HEK293T (cell line): ENCODE results near the gene MTA3.
A peak's percentile ranks its signal among the peaks of the same experiment; 100 is the strongest.

Source experiments
- CTCF ChIA-PET: fragments of 350-600 bp; formaldehyde crosslinking; extraction: SDS; loops from one replicate; lab custom pipeline; 2021; ENCODE audit warnings: antibody characterized with exemption, inconsistent platforms; lab: Yijun Ruan, JAX
- POLR2A ChIA-PET: fragments of 350-600 bp; formaldehyde crosslinking; extraction: SDS; loops from one replicate; lab custom pipeline; 2020; ENCODE audit warnings: antibody characterized with exemption, inconsistent platforms; lab: Yijun Ruan, JAX
- DNase-seq: peaks from one replicate; pipeline ENCODE4 v3.0.0; 2012; ENCODE audit warnings: mixed read lengths; ENCODE audit errors: extremely low spot score
- ARNT ChIP-seq: fragments of 450-650 bp; IDR thresholded peaks from 2 replicates; pipeline ENCODE4 v1.6.1; 2017; ENCODE audit warnings: mild to moderate bottlenecking
- BHLHE40 ChIP-seq: fragments of 450-650 bp; IDR thresholded peaks from 2 replicates; pipeline ENCODE4 v1.6.1; 2016; ENCODE audit warnings: mild to moderate bottlenecking, moderate library complexity, borderline replicate concordance
- CTBP1 ChIP-seq: fragments of 450-650 bp; IDR thresholded peaks from 2 replicates; pipeline ENCODE4 v1.6.1; 2016; ENCODE audit warnings: borderline replicate concordance
- ELF4 ChIP-seq: fragments of 450-650 bp; IDR thresholded peaks from 2 replicates; pipeline ENCODE4 v1.6.1; 2017; ENCODE audit warnings: antibody characterized with exemption
- FOXA1 ChIP-seq: fragments of 450-650 bp; IDR thresholded peaks from 2 replicates; pipeline ENCODE4 v1.6.1; 2016; ENCODE audit warnings: mild to moderate bottlenecking
- FOXK2 ChIP-seq: fragments of 450-650 bp; IDR thresholded peaks from 2 replicates; pipeline ENCODE4 v1.6.1; 2016; ENCODE audit warnings: mild to moderate bottlenecking
- FOXM1 ChIP-seq: fragments of 450-650 bp; IDR thresholded peaks from 2 replicates; pipeline ENCODE4 v1.6.1; 2017; ENCODE audit warnings: mild to moderate bottlenecking, borderline replicate concordance
- HDGF ChIP-seq: fragments of 450-650 bp; IDR thresholded peaks from 2 replicates; pipeline ENCODE4 v1.6.1; 2017; ENCODE audit warnings: antibody characterized with exemption, borderline replicate concordance
- L3MBTL2 ChIP-seq: fragments of 450-650 bp; conservative IDR thresholded peaks from 2 replicates; pipeline ENCODE4 v1.6.1; 2016; ENCODE audit warnings: mild to moderate bottlenecking
- LEF1 ChIP-seq: fragments of 450-650 bp; IDR thresholded peaks from 2 replicates; pipeline ENCODE4 v1.6.1; 2017; ENCODE audit warnings: mild to moderate bottlenecking, borderline replicate concordance
- NFRKB ChIP-seq: fragments of 450-650 bp; IDR thresholded peaks from 2 replicates; pipeline ENCODE4 v1.6.1; 2016; ENCODE audit warnings: mild to moderate bottlenecking, moderate library complexity
- PKNOX1 ChIP-seq: fragments of 450-650 bp; IDR thresholded peaks from 2 replicates; pipeline ENCODE4 v1.6.1; 2016
- SP1 ChIP-seq: fragments of 450-650 bp; IDR thresholded peaks from 2 replicates; pipeline ENCODE4 v1.6.1; 2017
- SUZ12 ChIP-seq: fragments of 450-650 bp; IDR thresholded peaks from 2 replicates; pipeline ENCODE4 v1.6.1; 2016; ENCODE audit warnings: mild to moderate bottlenecking
- TARDBP ChIP-seq: fragments of 450-650 bp; IDR thresholded peaks from 2 replicates; pipeline ENCODE4 v1.6.1; 2016
- ZNF384 ChIP-seq: fragments of 450-650 bp; IDR thresholded peaks from 2 replicates; pipeline ENCODE4 v1.6.1; 2016

MTA3 gene

GRCh38 chr2:42775186-42775585, 206.8 kb downstream of the MTA3 start:
- no peak for DNase-seq
- no peak for TF ChIP-seq BHLHE40
- no peak for TF ChIP-seq SP1
- no peak for TF ChIP-seq ELF4
- TF ChIP-seq L3MBTL2: no peak
- TF ChIP-seq PKNOX1: no peak
- no peak for TF ChIP-seq ARNT
- no peak for TF ChIP-seq FOXA1
- TF ChIP-seq LEF1: no peak
- ChIA-PET CTCF (interaction anchor here (0.6 to 0.7 kb wide), 3 partner anchors 20 to 1122 kb away, joined by 3 to 4 read pairs (median 4); no protein-coding TSS in a partner anchor), POLR2A (no interaction called here)

- ChIA-PET CTCF (interaction anchor here (0.6 to 0.7 kb wide), 2 partner anchors 183 to 1122 kb away, joined by 4 read pairs; no protein-coding TSS in a partner anchor), POLR2A (no interaction called here)
- no peak for DNase-seq
- TF ChIP-seq HDGF (no peak), L3MBTL2 (no peak), SUZ12 (no peak), LEF1 (no peak), PKNOX1 (no peak), ELF4 (no peak), BHLHE40 (no peak), CTBP1 (no peak)
Observed at GRCh38 chr2:42775810-42776209, 207.4 kb downstream of the MTA3 start.

GRCh38 chr2:42777883-42778805, 209.7 kb downstream of the MTA3 start:
- CTCF ChIA-PET: no interaction called here
- TF ChIP-seq SUZ12 (no peak), ARNT (no peak), TARDBP (no peak), ZNF384 (0 out of 2 replicates have a peak, but pooled peaks have one; percentile 17), CTBP1 (no peak)
- POLR2A ChIA-PET: no interaction called here
- DNase-seq: no peak

GRCh38 chr2:42781181-42781580, 212.7 kb downstream of the MTA3 start:
- POLR2A ChIA-PET: no interaction called here
- TF ChIP-seq ARNT (no peak), ELF4 (no peak), LEF1 (no peak), FOXA1 (no peak), TARDBP (no peak), FOXK2 (no peak), L3MBTL2 (no peak), SUZ12 (no peak), FOXM1 (no peak), CTBP1 (no peak), BHLHE40 (no peak), ZNF384 (no peak), HDGF (no peak), SP1 (no peak), PKNOX1 (no peak), NFRKB (no peak)
- no peak for DNase-seq
- CTCF ChIA-PET: no interaction called here

GRCh38 chr2:42783511-42783910, 215.1 kb downstream of the MTA3 start:
- ChIA-PET CTCF (no interaction called here), POLR2A (interaction anchor here (1.6 kb wide), 1 partner anchor 27 kb away, joined by 8 read pairs; no protein-coding TSS in a partner anchor)
- DNase-seq: no peak
- no peak for TF ChIP-seq ARNT
- TF ChIP-seq ELF4: no peak
- no peak for TF ChIP-seq SUZ12

GRCh38 chr2:42784204-42784880, 215.9 kb downstream of the MTA3 start:
- TF ChIP-seq BHLHE40 (no peak), ARNT (no peak), L3MBTL2 (no peak), FOXA1 (no peak), SP1 (no peak), NFRKB (no peak), FOXM1 (no peak), FOXK2 (no peak), LEF1 (no peak)
- no peak for DNase-seq
- ChIA-PET CTCF (no interaction called here), POLR2A (interaction anchor here (1.1 to 1.6 kb wide), 2 partner anchors 25 to 26 kb away, joined by 3 to 8 read pairs; no protein-coding TSS in a partner anchor)
